ENCODE results near the gene IGF2BP2. TPM values are rescaled to one million over a fixed set of nuclear protein-coding genes. Genes with fewer than 3 reads are reported as not detected.

The IGF2BP2 gene
- total RNA-seq, 4 donors from 2014 or later, result 3.0 to 13.8 (median 6.8) TPM

DNA sequence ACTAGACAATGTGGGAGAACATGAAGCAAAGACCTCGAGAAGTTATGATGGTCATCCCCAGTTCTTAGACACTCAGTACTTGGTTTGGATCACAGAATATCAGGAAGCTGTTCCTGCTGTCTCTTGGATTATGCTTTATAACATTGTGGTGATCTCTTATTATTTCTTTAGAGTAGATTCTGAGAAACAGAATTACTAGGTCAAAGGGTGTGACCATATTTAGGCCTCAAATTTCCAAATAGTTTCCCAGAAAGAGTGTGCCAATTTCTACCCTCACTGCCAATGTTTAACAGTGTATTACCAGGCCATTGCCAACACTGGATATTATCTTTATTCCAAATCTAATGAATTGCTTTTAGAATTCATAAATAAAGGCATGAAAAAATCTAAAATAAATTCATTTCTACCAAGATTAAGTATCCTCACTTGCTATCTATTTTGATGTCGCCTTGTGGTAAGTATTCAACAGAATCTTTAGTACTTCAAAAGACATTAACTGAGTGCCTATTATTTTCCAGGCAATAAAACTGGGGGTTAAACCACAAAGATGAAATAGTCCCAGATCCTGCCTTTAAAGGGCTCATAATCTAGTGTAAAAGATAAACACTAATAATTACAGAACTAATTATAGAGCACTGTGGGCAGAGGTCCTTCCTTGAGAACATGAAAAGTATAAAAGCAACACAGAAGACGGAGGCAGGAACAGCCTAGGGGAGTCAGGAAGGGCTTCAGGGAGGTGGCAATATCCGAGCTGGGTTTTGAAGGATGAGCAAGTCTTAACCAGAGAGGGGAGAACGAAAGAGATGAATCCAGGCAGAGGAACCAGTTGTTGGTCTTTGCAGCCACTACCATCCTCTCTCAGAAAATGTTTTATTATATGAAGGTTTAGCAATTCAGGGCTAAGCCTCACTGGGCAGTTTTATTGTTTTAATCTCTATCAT lies 86.8 kb downstream of the IGF2BP2 start:
- H3K27ac ChIP-seq, result no peak overlapping the region
- DNase-seq, result no peak
- TF ChIP-seq, protein P1, sequence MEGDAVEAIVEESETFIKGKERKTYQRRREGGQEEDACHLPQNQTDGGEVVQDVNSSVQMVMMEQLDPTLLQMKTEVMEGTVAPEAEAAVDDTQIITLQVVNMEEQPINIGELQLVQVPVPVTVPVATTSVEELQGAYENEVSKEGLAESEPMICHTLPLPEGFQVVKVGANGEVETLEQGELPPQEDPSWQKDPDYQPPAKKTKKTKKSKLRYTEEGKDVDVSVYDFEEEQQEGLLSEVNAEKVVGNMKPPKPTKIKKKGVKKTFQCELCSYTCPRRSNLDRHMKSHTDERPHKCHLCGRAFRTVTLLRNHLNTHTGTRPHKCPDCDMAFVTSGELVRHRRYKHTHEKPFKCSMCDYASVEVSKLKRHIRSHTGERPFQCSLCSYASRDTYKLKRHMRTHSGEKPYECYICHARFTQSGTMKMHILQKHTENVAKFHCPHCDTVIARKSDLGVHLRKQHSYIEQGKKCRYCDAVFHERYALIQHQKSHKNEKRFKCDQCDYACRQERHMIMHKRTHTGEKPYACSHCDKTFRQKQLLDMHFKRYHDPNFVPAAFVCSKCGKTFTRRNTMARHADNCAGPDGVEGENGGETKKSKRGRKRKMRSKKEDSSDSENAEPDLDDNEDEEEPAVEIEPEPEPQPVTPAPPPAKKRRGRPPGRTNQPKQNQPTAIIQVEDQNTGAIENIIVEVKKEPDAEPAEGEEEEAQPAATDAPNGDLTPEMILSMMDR (IDR thresholded peaks at IDR 0.05), result no peak
- TF ChIP-seq POLR2A (IDR thresholded peaks at IDR 0.05), result no peak
- no peak overlapping the region for H3K4me3 ChIP-seq
- H3K27me3 ChIP-seq, result no peaks in the 10 kb centered on the region
- WGBS, 2 donors, result 67 to 74% methylated on average over 5 of the region's 5 CpGs
- no peaks in the 10 kb centered on the region for H3K9me3 ChIP-seq
- no peaks in the 10 kb centered on the region for H3K4me1 ChIP-seq
- intact Hi-C loops (cut with DNase I), result no loop called here
- no peaks in the 10 kb centered on the region for H3K36me3 ChIP-seq

DNA sequence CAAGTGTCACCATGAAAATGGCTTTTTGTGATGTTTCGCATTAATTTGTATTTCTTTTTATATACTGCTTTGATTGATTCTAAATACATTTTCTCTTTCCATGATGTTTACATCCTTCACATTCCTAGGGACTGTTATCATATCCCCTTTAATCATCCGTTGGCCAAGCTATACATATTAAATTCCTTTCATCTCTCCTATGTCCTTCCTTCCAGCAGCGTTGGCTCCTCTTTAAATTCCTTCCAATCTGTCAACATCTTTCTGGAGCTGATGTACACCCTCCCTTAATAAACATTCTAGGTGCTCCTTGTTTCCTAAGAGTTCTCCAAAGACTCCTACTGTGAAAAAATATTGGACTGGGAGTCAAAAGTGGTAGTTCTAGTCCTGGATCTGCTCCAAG lies 87.8 kb downstream of the IGF2BP2 start:
- Histone ChIP-seq H3K9me3 (no peaks in the 10 kb centered on the region), H3K27ac (no peak overlapping the region), H3K4me3 (no peak overlapping the region), H3K4me1 (no peaks in the 10 kb centered on the region), H3K36me3 (no peaks in the 10 kb centered on the region), H3K27me3 (no peaks in the 10 kb centered on the region)
- 35 to 56% methylated on average over 3 of the region's 3 CpGs for WGBS, 2 donors
- TF ChIP-seq, protein P1 (IDR thresholded peaks at IDR 0.05), result no peak
- no peak for TF ChIP-seq POLR2A (IDR thresholded peaks at IDR 0.05)
- intact Hi-C loops (cut with DNase I), result no loop called here
- no peak for DNase-seq

DNA sequence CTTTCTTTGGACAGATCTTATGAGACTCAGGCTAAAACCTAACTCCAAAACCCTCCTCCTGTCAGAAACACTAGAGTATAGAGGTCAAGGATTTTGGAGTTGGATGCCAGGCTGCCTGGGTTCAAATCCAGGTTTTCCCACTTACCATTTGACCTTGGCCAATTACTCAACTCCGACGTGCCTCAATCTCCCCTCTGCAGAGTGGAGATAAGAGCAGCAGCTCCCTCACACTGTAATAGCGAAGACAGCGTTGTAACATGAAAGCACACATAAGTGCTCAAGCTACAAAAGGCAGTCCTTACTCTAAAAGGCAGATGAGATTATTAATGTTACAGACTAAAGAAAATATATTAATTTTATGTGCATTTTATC lies 90.1 kb downstream of the IGF2BP2 start:
- H3K9me3 ChIP-seq, result no peaks in the 10 kb centered on the region
- H3K27me3 ChIP-seq, result no peaks in the 10 kb centered on the region
- 74 to 84% methylated on average over 4 of the region's 4 CpGs for WGBS, 2 donors
- intact Hi-C loops (cut with DNase I), result no loop called here
- no peaks in the 10 kb centered on the region for H3K36me3 ChIP-seq
- TF ChIP-seq, protein P1 (IDR thresholded peaks at IDR 0.05), result no peak
- TF ChIP-seq POLR2A (IDR thresholded peaks at IDR 0.05), result no peak
- H3K27ac ChIP-seq, result no peak overlapping the region
- H3K4me3 ChIP-seq, result no peak overlapping the region
- no peaks in the 10 kb centered on the region for H3K4me1 ChIP-seq
- no peak for DNase-seq

DNA sequence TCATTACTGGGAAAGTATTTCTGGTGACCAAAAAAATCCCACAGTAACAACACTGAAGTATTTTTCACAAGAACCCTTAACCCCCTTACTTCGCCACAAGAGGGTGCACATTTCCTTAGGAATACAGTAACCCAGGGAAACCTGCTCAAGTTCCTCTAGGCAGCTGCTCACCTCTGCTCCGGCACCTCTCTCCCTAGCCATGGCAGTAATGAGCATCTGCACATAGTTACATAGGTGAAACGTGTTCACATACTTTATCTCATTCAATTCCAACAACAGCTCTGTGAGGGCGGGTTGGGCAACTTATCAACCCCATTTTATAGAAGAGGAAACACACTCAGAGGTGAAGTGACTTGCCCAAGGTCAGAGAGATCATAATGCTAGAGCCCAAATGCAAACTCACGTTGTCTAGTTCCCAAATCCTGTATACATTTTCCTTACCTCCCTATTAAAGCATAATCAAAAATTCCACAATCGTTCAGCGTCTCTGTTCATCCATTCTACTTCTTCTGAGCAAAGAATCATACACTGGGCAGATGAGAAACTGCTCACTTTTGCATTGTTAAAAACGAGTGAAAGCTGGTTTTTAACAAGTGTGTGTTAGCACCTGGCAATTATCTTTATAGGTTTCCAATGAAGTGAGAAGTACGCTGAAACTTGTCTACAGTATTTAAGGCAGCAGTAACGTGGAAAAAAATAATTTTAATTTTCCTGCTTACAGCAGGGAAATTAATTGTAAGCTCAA lies 90.7 kb downstream of the IGF2BP2 start:
- 48 to 66% methylated on average over 10 of the region's 10 CpGs for WGBS, 2 donors
- no peaks in the 10 kb centered on the region for H3K27me3 ChIP-seq
- intact Hi-C loops (cut with DNase I), result no loop called here
- DNase-seq, result no peak
- TF ChIP-seq POLR2A (IDR thresholded peaks at IDR 0.05), result no peak
- TF ChIP-seq, protein P1 (IDR thresholded peaks at IDR 0.05), result peak in 5 of 6 experiments; percentile 54 to 83 (median 58)
- peaks cover 0 to 6% (median 0%) of the 10 kb centered on the region in 3 donors for H3K4me1 ChIP-seq
- H3K36me3 ChIP-seq, result no peaks in the 10 kb centered on the region
- no peaks in the 10 kb centered on the region for H3K9me3 ChIP-seq
- no peak overlapping the region for H3K27ac ChIP-seq
- no peak overlapping the region for H3K4me3 ChIP-seq

DNA sequence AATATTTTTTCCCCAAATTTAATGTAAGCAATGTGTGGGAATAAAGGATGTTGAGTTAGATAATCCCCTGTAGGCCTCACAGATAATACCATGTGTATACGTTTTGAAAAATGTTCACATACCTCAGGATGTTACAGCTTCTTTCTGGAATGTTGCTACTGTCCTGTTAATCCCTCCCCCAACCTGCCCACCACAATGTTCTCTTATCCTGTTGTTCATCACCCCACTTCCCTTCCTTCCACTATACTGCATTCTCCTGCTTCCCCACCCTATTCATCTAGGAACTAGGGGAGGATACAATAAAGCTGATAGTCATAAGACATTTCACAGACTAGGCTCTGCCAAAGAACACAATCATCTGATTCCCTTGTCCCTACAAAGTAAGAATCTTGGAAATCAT lies 92.1 kb downstream of the IGF2BP2 start:
- no peak for DNase-seq
- Histone ChIP-seq H3K36me3 (no peaks in the 10 kb centered on the region), H3K4me1 (peaks cover 0 to 18% (median 5%) of the 10 kb centered on the region in 3 donors), H3K27ac (no peak overlapping the region), H3K9me3 (no peaks in the 10 kb centered on the region), H3K27me3 (no peaks in the 10 kb centered on the region), H3K4me3 (no peak overlapping the region)
- intact Hi-C loops (cut with DNase I), result no loop called here
- WGBS, 2 donors, result 22 to 40% methylated on average over 1 of the region's 1 CpG
- TF ChIP-seq POLR2A (IDR thresholded peaks at IDR 0.05), result no peak

All from esophagus squamous epithelium (tissue), 5 donors.